SK-N-MC (cell line): ENCODE data around the gene CPSF3.

Experiments
- DNase-seq: peaks from one replicate; pipeline ENCODE4 v3.0.0-alpha.2; 2011; ENCODE audit warnings: low read depth, low spot score
- H3K27ac ChIP-seq: fragments of 200-600 bp; sonication (generic); 2 replicates; pipeline ENCODE4 v1.5.1; 2016; ENCODE audit warnings: mixed run types
- H3K36me3 ChIP-seq: fragments of 200-600 bp; sonication (generic); 2 replicates; pipeline ENCODE4 v1.6.1; 2017; ENCODE audit warnings: antibody characterized with exemption, low read length, mixed read lengths; ENCODE audit not compliant: insufficient read depth
- H3K4me3 ChIP-seq: fragments of 200-600 bp; sonication (generic); 2 replicates; pipeline ENCODE4 v1.5.1; 2016
- H3K9ac ChIP-seq: fragments of 200-600 bp; sonication (generic); 2 replicates; pipeline ENCODE4 v1.8.0; 2017; ENCODE audit warnings: mixed run types, mixed read lengths; ENCODE audit not compliant: insufficient read length
- H3K9me3 ChIP-seq: fragments of 200-600 bp; sonication (generic); 2 replicates; pipeline ENCODE4 v1.6.1; 2017; ENCODE audit warnings: low read depth, mild to moderate bottlenecking, antibody characterized with exemption, low read length, moderate library complexity, mixed read lengths
- EZH2 ChIP-seq: fragments of 200-600 bp; sonication (generic); IDR thresholded peaks from one replicate; pipeline ENCODE4 v1.6.1; 2017; ENCODE audit warnings: antibody characterized with exemption
- FOXP2 ChIP-seq: optimal IDR thresholded peaks from 2 replicates; pipeline ENCODE3; 2011; ENCODE audit warnings: mild to moderate bottlenecking, moderate library complexity; ENCODE audit not compliant: insufficient read depth; ENCODE audit errors: extremely low read length, control extremely low read depth
- POLR2AphosphoS5 ChIP-seq: IDR thresholded peaks from 2 replicates; pipeline ENCODE4 v1.6.1; 2012; ENCODE audit warnings: mild to moderate bottlenecking, low read depth, low read length, borderline replicate concordance

Gene CPSF3

GRCh38 chr2:9462886-9463697 is 39.6 kb downstream of the CPSF3 start:
- no peak overlapping the region for H3K9ac ChIP-seq
- H3K36me3 ChIP-seq: peaks cover 36% of the 10 kb centered on the region
- no peak overlapping the region for H3K27ac ChIP-seq
- no peaks in the 10 kb centered on the region for H3K9me3 ChIP-seq
- TF ChIP-seq EZH2 (no peak), POLR2AphosphoS5 (no peak), FOXP2 (no peak)
- no peak for DNase-seq
- H3K4me3 ChIP-seq: no peak overlapping the region

DNA sequence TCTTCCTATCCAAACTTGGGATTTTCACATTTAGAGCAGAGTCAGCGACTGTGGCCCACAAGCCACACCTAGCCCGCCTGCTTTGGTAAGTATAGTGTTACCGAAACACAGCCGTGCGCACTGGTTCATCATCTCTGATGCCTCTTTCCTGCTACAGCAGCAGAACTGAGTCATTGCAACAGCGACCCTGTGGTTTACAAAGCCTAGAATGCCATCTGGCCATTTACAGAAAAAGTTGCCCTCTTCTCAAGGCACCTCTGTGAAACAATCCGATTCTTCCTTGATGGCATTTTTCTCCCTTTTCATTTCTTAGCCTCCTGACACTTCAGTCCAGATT is 40.2 kb downstream of the CPSF3 start:
- TF ChIP-seq FOXP2: no peak
- TF ChIP-seq POLR2AphosphoS5: no peak
- TF ChIP-seq EZH2: no peak
- no peak for DNase-seq
- H3K9me3 ChIP-seq: no peaks in the 10 kb centered on the region
- no peak overlapping the region for H3K9ac ChIP-seq
- peaks cover 36% of the 10 kb centered on the region for H3K36me3 ChIP-seq
- H3K27ac ChIP-seq: no peak overlapping the region
- H3K4me3 ChIP-seq: no peak overlapping the region

DNA sequence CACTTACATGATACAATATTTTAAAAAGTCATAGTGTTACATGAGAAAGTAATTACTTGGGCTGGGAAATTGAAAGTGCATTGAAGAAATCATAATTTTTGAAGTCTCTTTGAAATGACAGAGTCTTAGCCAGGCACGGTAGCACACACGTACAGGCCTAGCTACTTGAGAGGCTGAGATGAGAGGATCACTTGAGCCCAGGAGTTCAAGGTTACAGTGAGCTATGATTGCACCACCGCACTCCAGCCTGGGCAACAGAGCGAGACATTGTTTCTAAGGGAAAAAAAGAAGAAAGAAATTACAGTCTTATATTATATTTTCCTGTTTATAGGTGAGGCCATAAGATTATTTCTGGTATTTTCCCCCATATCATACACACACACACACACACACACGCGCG is 41.7 kb downstream of the CPSF3 start:
- Histone ChIP-seq H3K9ac (no peak overlapping the region), H3K9me3 (no peaks in the 10 kb centered on the region), H3K36me3 (peaks cover 40% of the 10 kb centered on the region), H3K4me3 (no peak overlapping the region), H3K27ac (no peak overlapping the region)
- no peak for TF ChIP-seq FOXP2
- TF ChIP-seq EZH2: no peak
- TF ChIP-seq POLR2AphosphoS5: no peak
- DNase-seq: no peak

- no peak overlapping the region for H3K27ac ChIP-seq
- H3K4me3 ChIP-seq: no peak overlapping the region
- TF ChIP-seq EZH2 (no peak), FOXP2 (no peak), POLR2AphosphoS5 (no peak)
- H3K9ac ChIP-seq: no peak overlapping the region
- DNase-seq: no peak
- no peaks in the 10 kb centered on the region for H3K9me3 ChIP-seq
- H3K36me3 ChIP-seq: peaks cover 34% of the 10 kb centered on the region
Observed at GRCh38 chr2:9466147-9466683, 42.8 kb downstream of the CPSF3 start.

GRCh38 chr2:9467687-9468086 is 44.2 kb downstream of the CPSF3 start:
- no peak overlapping the region for H3K9ac ChIP-seq
- no peak overlapping the region for H3K27ac ChIP-seq
- no peak overlapping the region for H3K4me3 ChIP-seq
- peaks cover 32% of the 10 kb centered on the region for H3K36me3 ChIP-seq
- no peaks in the 10 kb centered on the region for H3K9me3 ChIP-seq
- TF ChIP-seq FOXP2 (no peak), POLR2AphosphoS5 (no peak), EZH2 (no peak)
- DNase-seq: no peak

GRCh38 chr2:9471206-9471605 is 47.8 kb downstream of the CPSF3 start:
- Histone ChIP-seq H3K4me3 (no peak overlapping the region), H3K36me3 (peaks cover 28% of the 10 kb centered on the region), H3K27ac (no peak overlapping the region), H3K9me3 (no peaks in the 10 kb centered on the region), H3K9ac (no peak overlapping the region)
- DNase-seq: no peak
- TF ChIP-seq FOXP2: no peak
- TF ChIP-seq EZH2: no peak
- TF ChIP-seq POLR2AphosphoS5: no peak

GRCh38 chr2:9472511-9472910 is 49.1 kb downstream of the CPSF3 start:
- H3K4me3 ChIP-seq: no peak overlapping the region
- H3K27ac ChIP-seq: no peak overlapping the region
- H3K9ac ChIP-seq: no peak overlapping the region
- DNase-seq: no peak
- peaks cover 35% of the 10 kb centered on the region for H3K36me3 ChIP-seq
- H3K9me3 ChIP-seq: no peaks in the 10 kb centered on the region
- no peak for TF ChIP-seq FOXP2
- TF ChIP-seq POLR2AphosphoS5: no peak
- no peak for TF ChIP-seq EZH2

GRCh38 chr2:9473308-9473984 is 50.0 kb downstream of the CPSF3 start:
- H3K4me3 ChIP-seq: no peak overlapping the region
- no peaks in the 10 kb centered on the region for H3K9me3 ChIP-seq
- no peak for TF ChIP-seq EZH2
- TF ChIP-seq FOXP2: no peak
- no peak for TF ChIP-seq POLR2AphosphoS5
- H3K36me3 ChIP-seq: peaks cover 31% of the 10 kb centered on the region
- no peak for DNase-seq
- no peak overlapping the region for H3K27ac ChIP-seq
- no peak overlapping the region for H3K9ac ChIP-seq
